WI38 (cell line): Measurements from ENCODE around the gene MAP2K4.

Experiments used
- H3K4me3 ChIP-seq: 2 replicates; pipeline ENCODE4 v1.5.1; 2011; ENCODE audit warnings: low read depth, mild to moderate bottlenecking, control low read depth, low read length
- TF ChIP-seq, protein P1 (sequence below): IDR thresholded peaks from 2 replicates; pipeline ENCODE4 v1.5.1; 2012; ENCODE audit warnings: low read depth, mild to moderate bottlenecking, control low read depth, low read length

MAP2K4 gene

DNA sequence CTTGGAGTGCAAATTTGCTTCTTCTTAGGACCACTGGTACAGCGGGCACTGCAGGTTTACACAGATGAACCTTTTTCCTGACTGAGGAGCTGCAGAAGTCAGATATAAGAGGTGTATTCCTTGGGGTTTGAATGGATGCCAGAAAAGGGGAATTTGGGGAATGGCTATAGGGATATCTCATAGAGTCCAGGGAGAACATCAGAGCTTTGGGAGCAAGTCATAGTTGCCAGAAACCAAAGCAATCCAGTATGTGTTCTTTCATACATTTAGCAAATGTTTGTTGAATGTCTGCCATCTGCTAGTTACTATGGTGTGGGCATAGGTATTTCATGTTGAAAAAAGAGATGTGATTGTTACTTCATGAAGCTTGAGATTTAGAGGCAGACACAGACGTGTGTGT is 46.8 kb downstream of the MAP2K4 start:
- no peak overlapping the region for H3K4me3 ChIP-seq
- TF ChIP-seq, protein P1, sequence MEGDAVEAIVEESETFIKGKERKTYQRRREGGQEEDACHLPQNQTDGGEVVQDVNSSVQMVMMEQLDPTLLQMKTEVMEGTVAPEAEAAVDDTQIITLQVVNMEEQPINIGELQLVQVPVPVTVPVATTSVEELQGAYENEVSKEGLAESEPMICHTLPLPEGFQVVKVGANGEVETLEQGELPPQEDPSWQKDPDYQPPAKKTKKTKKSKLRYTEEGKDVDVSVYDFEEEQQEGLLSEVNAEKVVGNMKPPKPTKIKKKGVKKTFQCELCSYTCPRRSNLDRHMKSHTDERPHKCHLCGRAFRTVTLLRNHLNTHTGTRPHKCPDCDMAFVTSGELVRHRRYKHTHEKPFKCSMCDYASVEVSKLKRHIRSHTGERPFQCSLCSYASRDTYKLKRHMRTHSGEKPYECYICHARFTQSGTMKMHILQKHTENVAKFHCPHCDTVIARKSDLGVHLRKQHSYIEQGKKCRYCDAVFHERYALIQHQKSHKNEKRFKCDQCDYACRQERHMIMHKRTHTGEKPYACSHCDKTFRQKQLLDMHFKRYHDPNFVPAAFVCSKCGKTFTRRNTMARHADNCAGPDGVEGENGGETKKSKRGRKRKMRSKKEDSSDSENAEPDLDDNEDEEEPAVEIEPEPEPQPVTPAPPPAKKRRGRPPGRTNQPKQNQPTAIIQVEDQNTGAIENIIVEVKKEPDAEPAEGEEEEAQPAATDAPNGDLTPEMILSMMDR: no peak

DNA sequence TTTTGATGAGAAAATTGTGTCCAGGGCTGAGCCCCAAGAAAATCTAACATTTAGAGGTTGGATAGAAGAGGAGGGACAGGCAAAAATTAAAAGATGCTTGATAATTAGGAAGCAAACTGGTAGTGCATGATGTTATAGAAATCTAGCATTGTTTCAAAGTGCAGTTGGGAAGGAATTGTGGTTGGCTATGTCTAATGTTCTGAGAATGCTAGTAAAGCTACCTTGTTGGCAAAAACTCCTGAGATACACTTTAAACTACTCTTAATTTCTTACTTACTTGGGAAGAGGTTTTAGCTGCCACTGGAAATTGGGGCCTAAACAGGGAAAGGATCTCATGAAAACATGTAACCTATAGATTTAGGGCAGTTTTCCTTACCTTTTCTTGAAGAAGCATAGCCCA is 48.3 kb downstream of the MAP2K4 start:
- no peak overlapping the region for H3K4me3 ChIP-seq
- TF ChIP-seq, protein P1: no peak

DNA sequence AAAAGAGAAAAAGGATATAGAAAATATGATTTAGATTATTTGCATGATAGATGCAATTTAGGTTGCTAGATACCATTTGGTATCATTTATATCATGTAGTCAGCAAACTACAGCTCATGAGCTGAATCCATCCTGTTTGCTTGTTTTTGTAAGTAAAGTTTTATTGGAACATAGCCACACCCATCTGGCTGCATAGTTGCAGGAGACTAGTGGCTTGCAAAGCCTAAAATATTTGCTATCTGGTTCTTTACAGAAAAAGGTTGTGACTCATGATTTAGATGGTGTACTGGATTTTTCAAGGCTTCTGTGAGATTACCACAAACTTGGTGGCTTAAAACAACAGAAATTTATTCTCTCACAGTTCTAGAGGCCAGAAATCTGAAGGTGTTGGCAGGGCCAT is 49.9 kb downstream of the MAP2K4 start:
- TF ChIP-seq, protein P1: no peak
- H3K4me3 ChIP-seq: no peak overlapping the region

DNA sequence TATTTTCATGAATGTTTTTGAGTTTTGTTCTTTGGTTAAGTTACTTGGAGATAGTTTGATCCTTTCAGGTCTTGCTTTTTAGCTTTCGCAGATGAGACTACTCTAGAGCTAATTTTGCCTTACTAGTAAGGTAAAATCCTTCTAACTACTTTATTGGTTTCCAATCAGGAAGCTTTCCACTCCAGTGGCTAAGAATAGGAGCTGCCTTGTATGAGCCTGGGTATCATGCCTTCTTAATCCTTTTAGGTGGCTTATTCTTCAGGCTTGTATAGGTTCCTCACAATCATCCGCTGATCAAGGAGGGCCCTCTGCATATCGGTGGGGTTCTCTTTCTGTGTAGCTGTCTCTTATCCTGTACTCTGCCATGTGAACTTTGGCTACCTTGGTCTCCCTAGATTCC is 53.7 kb downstream of the MAP2K4 start:
- TF ChIP-seq, protein P1: no peak
- H3K4me3 ChIP-seq: no peak overlapping the region

DNA sequence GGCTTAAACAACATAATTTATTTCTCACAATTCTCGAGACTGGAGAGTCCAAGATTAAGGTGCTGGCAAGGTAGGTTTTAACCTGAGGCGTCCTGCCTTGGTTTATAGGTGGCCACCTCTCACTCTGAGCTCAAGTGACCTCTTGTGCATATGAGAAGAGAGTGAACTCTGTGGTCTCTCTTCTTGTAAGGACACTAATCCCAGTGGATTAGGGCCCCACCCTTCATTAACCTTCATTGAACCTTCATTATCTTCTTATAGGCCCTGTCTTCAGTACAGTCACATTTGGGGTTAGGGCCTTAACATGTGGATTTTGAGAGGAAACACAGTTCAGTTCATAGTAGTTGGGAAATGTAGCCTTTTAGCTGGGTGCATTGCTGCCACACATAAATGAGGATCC is 57.1 kb downstream of the MAP2K4 start:
- TF ChIP-seq, protein P1: no peak
- H3K4me3 ChIP-seq: no peak overlapping the region

DNA sequence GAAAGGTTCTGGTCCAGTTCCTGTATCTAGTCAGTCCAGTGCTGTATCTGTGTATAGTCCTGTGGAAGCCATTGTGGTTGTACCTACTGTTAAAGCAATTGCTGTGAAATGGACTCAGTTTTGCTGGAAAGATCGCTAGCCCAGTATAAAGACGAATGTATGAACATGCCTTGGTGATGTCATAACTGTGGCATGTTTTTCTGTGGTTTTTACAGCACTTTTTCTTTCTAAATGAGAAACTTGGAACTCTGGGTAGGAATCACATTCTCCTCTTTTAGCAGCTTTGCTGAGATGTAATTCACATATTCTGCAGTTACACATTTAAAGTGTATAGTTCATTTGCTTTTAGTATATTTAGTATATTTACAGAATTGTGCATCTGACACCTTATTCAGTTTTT is 58.1 kb downstream of the MAP2K4 start:
- H3K4me3 ChIP-seq: no peak overlapping the region
- TF ChIP-seq, protein P1: no peak

DNA sequence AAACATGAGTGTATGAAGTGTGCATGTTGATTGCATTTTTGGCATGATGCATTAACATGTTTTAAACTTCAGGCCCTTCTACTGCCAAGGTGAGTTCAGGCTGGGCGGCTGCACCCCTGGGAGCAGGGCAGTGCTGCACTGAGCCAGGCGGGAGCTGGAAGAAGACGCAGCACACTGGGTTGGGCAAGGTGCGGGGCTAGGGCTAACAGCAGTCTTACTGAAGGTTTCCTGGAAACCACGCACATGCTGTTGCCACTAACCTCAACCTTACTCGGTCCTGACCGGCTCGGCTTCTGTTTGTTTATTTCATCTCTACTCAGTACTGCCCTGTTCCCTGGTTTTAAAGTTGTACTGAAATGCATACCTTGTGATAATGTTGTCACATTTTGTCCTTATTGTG is 61.0 kb downstream of the MAP2K4 start:
- TF ChIP-seq, protein P1: no peak
- no peak overlapping the region for H3K4me3 ChIP-seq
